Stimulated activated CD8-positive, alpha-beta memory T cell treated with anti-CD3 and anti-CD28 coated beads, Interleukin-7, amount 100 ng/mL, for 48 hours (primary cell): ENCODE data around the gene IL16.

Experiments used
- DNase-seq, 2 donors: peaks; one replicate each; pipeline ENCODE4 v3.0.0-alpha.2; 2020; ENCODE audit warnings: low read depth in 1 of 2; ENCODE audit errors: extremely low read depth in 1 of 2

The IL16 gene

DNA sequence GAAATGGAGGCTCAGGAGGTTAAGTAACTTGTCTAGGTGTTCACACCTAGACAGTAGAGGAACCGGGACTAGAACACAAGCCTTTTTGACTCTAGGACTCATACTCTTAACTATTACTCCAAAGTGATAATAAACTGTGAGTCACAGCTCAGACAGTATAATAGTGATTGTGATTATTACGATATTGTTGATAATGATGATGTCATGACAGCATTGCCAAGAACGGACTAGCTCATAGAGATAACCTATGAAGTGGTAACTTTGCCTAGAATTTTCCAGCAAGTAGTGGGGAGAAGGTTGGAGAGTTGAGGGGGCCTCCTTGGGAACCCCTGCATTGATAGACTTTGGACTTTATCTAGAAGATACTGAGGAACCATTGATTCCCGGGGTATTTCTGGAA, 93.2 kb downstream of the IL16 start:
- no peak for DNase-seq

DNA sequence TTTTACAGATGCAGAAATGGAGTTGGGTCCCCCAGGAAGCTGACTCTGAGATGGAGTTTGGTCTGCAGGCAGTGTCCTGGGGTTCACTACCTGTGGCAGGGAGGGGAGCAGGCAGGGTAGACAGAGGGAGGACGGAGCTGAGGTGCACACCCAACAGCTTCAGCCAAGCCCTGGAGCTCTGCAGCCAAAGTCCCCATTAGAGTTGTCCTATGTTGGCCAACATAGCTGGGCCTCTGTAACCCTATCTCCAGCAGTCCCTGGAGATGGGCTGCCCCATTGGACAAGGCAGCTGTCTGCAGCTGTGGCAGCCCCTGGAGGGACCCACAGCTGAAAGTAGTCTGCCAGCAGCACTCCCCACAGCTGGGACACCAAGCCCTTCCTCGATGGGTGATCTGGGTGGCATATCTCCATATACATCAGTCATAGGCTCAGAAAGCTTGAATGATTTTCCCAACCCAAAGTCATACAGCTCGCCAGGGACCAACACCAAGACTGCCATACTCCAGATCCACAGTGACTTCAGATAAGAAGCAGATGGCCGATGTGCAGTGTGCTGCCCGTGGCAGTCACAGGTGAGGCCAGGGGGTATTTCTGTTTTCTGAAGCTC, 95.3 kb downstream of the IL16 start:
- no peak for DNase-seq

- no peak for DNase-seq
Observed at GRCh38 chr15:81292523-81293001, 95.9 kb downstream of the IL16 start.

DNA sequence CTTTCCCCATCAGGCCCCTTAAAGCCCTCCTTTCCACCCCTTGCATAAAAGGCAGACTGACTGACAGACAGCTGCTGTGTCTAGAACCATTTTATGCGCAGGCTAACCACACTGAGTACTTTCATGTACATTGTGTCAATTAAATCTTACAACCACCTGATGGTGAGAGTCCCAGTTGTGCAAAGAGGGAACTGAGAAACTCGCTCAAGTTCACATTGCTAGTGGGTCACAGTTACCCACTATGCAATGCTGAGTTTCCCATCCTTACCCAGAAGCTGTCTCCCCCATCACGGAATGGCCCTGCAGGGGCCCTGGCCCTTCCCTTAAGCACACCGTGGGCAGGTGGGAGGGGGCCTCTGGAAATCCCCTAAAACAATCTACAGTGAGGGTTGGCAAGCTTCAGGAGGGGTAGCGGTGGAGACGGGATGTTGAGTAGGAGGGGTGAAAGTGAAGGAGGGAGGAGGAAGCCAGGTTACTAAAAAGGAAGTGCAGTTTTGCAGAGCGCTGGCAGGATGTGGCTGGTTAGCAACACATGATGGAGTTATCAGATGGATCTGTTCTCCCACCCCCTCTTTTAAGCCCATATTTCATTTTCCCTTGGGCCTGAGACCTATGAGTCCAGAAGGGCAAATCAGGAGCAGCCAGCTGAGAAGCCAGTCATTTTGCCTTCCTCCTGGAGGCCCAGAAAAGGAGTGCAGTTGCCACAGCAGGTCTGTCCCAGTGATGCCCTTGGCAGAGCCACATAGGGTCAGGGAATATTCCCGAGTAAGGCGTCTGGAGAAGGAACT, 97.2 kb downstream of the IL16 start:
- peak; percentile 63 to 74 for DNase-seq

DNA sequence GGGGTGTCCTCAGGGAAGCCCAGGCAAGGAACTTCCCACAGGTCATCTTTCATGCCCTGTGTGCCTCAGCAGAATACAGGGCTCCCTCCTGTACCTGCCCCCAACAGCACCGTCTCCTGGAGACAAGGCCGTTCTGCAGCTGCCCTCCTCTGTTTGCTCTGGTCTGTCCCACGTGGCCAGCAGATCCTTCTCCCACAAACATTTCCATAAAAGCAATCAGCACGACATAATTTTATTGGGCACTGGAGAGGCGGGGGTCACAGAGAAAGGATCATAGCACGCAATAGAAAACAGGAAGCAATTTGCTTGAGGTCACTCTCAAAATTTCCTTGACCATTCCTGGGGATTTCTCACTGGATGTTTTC, 97.8 kb downstream of the IL16 start:
- no peak for DNase-seq

DNA sequence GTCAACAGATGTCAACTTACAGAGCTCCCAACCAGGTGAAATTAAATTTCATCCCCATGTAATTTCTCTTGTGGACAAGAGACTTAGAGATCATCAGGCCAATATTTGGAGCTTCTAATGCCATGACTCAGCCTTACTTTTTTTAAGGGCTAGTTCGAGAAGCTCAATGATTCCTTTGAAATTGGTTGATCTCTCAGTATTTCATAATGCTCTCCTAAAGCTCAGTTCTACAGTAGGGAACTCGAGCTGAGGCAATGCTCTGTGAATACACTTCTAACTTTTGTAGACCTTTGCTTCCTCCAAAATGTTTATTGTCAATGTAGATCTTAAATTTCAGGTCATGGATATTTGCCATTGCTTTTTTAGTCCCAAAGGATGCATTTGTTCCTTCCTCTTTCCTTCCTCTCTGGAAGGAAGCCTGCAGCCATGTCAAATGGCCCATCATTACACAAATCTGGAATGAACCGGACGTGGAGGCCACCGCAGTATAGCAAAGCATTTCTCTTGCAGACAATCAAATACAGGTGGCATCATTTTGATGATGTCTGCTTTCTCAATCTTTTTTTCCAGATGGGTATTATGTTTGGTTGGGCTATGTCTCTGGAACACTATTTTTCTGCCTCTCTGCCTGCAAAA, 98.9 kb downstream of the IL16 start:
- DNase-seq, result no peak

GRCh38 chr15:81296186-81296585, 99.5 kb downstream of the IL16 start:
- no peak for DNase-seq

DNA sequence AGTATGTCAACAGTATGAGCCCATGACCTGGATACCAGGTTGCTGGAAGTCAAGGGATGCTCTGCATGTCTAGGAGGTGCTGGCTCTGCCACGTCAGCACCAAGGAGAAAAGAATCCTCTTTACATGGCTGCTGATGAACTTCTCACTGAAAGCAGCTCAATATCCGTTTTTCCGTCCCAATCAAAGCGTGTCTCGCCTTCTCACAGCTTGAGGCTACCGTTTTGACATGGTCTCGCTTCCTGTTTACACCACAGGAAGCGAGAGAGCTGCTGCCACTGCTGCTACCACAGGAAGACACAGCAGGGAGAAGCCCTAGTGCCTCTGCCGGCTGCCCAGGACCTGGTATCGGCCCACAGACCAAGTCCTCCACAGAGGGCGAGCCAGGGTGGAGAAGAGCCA, 100.0 kb downstream of the IL16 start:
- DNase-seq, result peak; percentile 50 to 73

- DNase-seq, result no peak
Observed at GRCh38 chr15:81297147-81297572, 100.5 kb downstream of the IL16 start.

DNA sequence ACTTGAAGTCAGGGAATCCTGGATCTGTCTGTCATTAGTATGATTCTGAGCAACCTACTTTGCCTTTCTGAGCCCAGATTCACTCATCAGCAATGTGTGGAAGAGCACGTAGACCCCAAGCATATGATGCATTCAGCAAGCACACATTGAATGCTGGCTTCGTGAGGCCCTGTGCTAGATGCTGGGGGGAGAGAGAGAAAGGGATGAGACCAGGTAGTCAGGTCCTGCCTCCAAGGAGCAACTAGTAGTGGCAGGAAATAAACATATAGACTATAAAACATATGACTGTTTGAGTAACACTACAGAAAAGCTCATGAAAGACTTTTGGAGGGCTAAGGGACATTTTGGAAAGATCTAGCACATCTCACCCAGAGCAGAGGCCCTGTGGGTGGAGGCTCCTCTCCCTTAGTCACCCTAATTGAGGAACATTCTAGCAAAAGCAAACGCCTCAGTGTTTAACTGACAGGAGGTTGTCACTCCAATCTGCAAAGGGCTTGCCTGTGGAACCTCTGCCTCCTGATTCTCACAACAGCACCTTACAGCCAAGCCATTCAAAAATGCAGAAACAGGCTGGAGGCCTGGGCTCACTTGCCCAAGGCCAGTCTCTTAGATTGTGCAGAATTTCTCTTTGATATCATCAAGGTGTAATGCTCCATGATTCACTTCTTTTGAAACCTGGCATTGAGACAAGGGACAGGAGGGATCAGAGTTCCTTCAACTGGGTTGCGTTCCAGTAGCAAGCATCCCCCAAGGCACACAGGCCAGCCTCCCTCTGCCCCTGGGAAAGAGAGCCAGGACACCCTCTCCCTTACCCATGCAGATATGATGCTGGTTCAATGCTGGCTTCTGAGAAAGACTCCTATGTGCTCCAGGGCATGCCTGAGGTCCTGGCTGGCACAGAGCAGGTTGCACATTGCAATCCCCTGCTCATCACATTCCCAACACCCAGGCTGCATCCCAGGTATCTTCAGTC, 101.2 kb downstream of the IL16 start:
- DNase-seq, result no peak

- DNase-seq, result no peak
Observed at GRCh38 chr15:81298611-81299010, 101.9 kb downstream of the IL16 start.

DNA sequence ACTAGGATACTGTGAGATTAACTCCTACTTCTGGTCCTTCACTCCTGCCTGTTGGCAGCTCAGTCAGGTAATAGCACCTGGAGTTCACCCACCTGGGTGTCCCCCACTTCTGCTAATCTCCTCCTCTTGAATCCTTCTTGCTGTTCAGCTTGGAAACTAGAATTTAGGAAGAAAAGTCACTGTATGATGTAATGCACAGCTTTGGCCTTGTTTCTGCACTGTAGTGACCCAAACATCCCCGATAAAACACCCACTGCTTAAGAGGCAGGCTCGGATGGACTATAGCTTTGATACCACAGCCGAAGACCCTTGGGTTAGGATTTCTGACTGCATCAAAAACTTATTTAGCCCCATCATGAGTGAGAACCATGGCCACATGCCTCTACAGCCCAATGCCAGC, 102.5 kb downstream of the IL16 start:
- no peak for DNase-seq

DNA sequence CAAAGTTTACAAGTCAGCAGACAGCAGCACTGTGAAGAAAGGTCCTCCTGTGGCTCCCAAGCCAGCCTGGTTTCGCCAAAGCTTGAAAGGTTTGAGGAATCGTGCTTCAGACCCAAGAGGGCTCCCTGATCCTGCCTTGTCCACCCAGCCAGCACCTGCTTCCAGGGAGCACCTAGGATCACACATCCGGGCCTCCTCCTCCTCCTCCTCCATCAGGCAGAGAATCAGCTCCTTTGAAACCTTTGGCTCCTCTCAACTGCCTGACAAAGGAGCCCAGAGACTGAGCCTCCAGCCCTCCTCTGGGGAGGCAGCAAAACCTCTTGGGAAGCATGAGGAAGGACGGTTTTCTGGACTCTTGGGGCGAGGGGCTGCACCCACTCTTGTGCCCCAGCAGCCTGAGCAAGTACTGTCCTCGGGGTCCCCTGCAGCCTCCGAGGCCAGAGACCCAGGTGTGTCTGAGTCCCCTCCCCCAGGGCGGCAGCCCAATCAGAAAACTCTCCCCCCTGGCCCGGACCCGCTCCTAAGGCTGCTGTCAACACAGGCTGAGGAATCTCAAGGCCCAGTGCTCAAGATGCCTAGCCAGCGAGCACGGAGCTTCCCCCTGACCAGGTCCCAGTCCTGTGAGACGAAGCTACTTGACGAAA, 103.1 kb downstream of the IL16 start:
- no peak for DNase-seq

DNA sequence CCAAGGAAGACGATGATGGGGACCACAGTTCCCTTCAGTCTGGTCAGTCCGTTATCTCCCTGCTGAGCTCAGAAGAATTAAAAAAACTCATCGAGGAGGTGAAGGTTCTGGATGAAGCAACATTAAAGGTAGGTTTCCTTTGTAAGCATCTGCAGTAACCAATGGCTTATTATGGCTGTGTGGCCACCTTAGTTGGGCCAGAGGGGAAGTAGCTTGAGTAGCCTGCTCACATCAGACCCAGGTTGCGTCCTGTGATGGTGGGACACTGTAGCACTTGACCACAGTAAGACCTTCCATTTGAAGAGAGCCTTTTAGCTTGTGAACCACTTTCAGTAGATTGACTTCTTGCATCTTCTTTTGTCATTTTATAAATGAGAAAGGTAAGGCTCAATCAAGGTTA, 104.7 kb downstream of the IL16 start:
- no peak for DNase-seq

DNA sequence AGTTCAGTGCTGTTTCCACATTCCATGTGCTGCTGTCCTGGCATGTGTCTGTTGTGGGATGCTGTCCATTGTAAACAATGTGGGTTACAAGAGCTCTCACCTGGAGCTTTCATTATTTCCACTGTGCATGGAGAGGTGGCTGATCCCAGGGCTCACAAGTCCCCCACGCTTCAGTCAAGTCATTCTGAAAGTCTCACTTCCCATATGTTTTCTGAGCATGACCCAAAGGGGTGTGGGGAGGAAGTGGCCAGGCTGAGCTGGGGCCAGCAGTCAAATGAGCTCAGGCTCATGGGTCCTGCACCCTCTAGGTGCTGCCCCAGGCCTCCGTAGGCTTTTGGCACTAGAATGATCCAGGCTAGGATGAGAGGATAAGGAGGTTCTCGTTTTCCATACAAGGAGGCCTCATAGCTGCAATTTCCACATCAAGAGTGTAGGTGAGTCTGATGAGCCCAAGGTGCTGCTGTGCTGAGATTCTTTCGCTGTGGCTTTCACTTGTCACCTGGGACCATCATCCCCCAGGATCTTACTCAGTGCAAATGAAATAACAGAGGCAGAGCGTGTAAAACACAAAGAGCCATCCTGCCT, 105.2 kb downstream of the IL16 start:
- DNase-seq, result no peak

DNA sequence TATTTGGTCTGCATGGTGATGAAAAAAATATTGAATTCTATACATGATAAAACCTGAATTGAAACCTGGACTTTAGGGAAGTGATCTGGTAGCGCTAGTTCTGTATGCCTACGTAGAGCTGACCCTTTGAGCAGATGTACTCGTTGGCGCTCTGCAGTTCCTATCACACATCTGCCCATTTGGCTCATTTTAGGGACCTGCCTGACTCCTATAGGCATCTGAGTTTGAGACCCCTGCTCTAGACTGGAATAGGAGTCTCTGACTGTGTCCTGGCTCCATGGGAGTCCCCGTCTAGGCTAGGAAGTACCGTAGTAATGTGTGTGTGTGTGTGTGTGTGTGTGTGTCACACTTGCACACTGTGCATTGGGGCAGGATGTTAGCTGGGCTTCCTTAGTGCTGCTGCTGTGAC, 106.0 kb downstream of the IL16 start:
- DNase-seq, result no peak

GRCh38 chr15:81303244-81304225, 106.9 kb downstream of the IL16 start:
- DNase-seq, result no peak

DNA sequence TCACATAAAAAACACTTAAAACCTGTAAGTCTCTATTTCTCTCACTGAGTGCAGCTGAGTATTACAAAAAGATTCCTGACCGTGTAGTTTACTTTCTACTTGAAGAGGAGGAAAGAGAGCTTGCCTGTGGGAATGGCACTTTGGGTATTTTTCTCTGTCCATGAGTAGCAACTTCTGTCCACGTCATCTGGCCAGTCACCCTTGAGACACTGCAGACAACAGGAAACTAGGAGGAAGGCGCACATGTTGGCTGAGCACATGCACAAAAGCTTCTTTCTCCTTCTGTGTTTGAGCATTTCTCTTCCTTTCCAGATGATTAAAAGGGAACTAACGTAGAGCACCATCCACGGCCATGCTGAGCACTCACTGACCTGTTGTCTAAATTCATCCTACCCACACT, 107.5 kb downstream of the IL16 start:
- DNase-seq, result no peak

DNA sequence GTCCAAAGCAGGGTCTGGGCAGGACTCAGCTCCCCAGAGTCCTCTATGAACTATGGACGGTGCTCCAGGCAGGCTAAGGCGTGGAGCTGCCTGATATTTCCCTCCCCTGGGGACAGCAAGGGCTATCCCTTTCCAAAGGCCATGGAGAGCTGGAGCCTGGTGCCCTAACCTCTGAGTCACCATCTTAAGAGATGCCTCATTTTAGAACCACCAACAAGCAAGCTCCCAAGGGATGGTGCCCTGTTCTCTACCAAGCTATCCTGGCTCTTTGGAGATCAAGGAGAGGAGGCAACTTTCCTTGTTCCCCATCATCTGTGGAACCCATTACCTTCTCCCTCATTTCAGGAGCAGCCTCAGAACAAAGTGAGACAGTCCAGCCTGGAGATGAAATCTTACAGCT, 111.6 kb downstream of the IL16 start:
- no peak for DNase-seq
